Measurements from ENCODE around the gene C11orf52. TPM values are rescaled to one million over a fixed set of nuclear protein-coding genes. Genes with fewer than 3 reads are reported as not detected.

C11orf52 gene
- total and polyA plus RNA-seq, 2 of the 13 experiments (the other 11 are each of a cell fraction or from before 2014, with no cell fraction given): 7.4 to 11.0 TPM

- TF ChIP-seq JUN (CRISPR knock-in tag; IDR thresholded peaks at IDR 0.05) (no peak), TCF12 (IDR thresholded peaks at IDR 0.05) (no peak), TCF12 (CRISPR knock-in tag; IDR thresholded peaks at IDR 0.05) (no peak), TBL1XR1 (IDR thresholded peaks at IDR 0.05; ENCODE audit: borderline replicate concordance, low read length, partially characterized antibody) (no peak), GFI1 (CRISPR knock-in tag; IDR thresholded peaks at IDR 0.05; ENCODE audit: borderline replicate concordance) (0 out of 2 replicates have a peak, but pooled peaks have one; percentile 63), ATF7 (IDR thresholded peaks at IDR 0.05) (no peak), ATF7 (CRISPR knock-in tag; IDR thresholded peaks at IDR 0.05) (no peak), MIXL1 (CRISPR knock-in tag; IDR thresholded peaks at IDR 0.05) (0 out of 2 replicates have a peak, but pooled peaks have one; percentile 22), KLF12 (CRISPR knock-in tag; IDR thresholded peaks at IDR 0.05; ENCODE audit: borderline replicate concordance) (no peak), KDM2A (CRISPR knock-in tag; IDR thresholded peaks at IDR 0.05; ENCODE audit: borderline replicate concordance, low read depth) (no peak), ZNF276 (CRISPR knock-in tag; IDR thresholded peaks at IDR 0.05; ENCODE audit: low read depth) (no peak), FOXM1 (CRISPR knock-in tag; IDR thresholded peaks at IDR 0.05) (no peak), HNRNPH1 (optimal IDR thresholded peaks at IDR 0.05; ENCODE audit: low read depth, low read length) (no peak), NR0B2 (CRISPR knock-in tag; IDR thresholded peaks at IDR 0.05) (no peak), SATB2 (CRISPR knock-in tag; IDR thresholded peaks at IDR 0.05) (no peak), LBX2 (CRISPR knock-in tag; IDR thresholded peaks at IDR 0.05; ENCODE audit: borderline replicate concordance) (no peak), ZSCAN20 (CRISPR knock-in tag; IDR thresholded peaks at IDR 0.05; ENCODE audit: borderline replicate concordance) (no peak), RBM39 (IDR thresholded peaks at IDR 0.05; ENCODE audit: low read depth, low read length, poor library complexity, severe bottlenecking) (no peak), CSRNP1 (CRISPR knock-in tag; IDR thresholded peaks at IDR 0.05) (no peak), TRIM22 (IDR thresholded peaks at IDR 0.05) (no peak), ZBTB46 (CRISPR knock-in tag; IDR thresholded peaks at IDR 0.05; ENCODE audit: borderline replicate concordance) (no peak), ZNF577 (CRISPR knock-in tag; IDR thresholded peaks at IDR 0.05; ENCODE audit: borderline replicate concordance, low read depth) (no peak), EEA1 (CRISPR knock-in tag; IDR thresholded peaks at IDR 0.05; ENCODE audit: borderline replicate concordance) (no peak)
These were observed 16.8 kb downstream of the C11orf52 start (continued) for GRCh38 chr11:111935317-111936039.
